GM18868 (cell line): Measurements from ENCODE around the gene TTC39B.
"Not testable (repeated sequence)": the region's sequence is repeated elsewhere in the genome, so short reads cannot be mapped to it uniquely, and the experiment has no call there.

ENCODE experiments used
- ATAC-seq: cut with Tn5 transposase; IDR thresholded peaks from one replicate; pipeline ENCODE4 v1.9.1; 2021; ENCODE audit warnings: mild to moderate bottlenecking, moderate library complexity; ENCODE audit not compliant: unreplicated experiment

TTC39B gene

GRCh38 chr9:15306757-15307522 lies at the start of gene TTC39B:
TTC39B (minus strand) TSS chr9:15307216; CDS start chr9:15307125, 91 bp downstream.
- ATAC-seq = peak; percentile 91

DNA sequence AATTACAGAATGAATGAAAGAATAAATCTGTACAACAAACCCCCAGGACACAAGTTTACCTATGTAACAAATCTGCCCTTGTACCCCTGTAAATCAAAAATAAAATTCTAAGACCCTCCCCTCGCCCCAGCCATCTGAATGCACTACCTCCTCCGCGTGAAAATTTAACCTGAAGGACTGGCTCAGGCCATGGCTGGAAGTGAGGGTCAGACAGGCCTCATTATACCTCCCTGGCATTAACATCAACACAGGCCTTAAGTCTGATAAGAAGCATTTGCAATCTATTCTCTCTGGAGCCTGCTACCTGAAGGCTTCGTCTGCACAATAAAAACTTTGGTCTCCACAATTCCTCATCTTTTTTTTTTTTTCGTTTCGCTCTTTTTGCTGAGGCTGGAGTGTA lies 48.7 kb upstream of the TTC39B start:
- ATAC-seq = no peak

- ATAC-seq = no peak
These were observed 47.7 kb upstream of the TTC39B start for GRCh38 chr9:15354713-15355112.

- no peak for ATAC-seq
These were observed 46.9 kb upstream of the TTC39B start for GRCh38 chr9:15353892-15354291.

DNA sequence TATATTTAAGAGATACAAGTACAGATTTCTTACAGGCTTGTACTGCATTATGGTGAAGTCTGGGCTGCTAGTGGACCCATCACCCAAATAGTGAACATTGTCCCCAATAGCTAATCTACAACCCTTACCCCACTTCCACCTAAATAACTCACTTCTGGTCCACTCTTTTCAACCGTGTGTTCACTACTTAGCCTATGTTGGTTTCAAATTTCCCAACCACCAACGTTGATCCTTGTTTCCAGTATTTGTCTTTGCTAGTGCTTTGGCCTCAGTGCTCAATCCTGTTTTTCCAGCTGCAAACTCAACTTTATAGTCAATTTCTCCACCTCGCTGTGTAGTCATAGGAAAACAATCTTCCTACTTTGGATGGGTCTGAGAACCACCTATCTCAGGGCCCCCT lies 45.3 kb upstream of the TTC39B start:
- ATAC-seq = no peak

DNA sequence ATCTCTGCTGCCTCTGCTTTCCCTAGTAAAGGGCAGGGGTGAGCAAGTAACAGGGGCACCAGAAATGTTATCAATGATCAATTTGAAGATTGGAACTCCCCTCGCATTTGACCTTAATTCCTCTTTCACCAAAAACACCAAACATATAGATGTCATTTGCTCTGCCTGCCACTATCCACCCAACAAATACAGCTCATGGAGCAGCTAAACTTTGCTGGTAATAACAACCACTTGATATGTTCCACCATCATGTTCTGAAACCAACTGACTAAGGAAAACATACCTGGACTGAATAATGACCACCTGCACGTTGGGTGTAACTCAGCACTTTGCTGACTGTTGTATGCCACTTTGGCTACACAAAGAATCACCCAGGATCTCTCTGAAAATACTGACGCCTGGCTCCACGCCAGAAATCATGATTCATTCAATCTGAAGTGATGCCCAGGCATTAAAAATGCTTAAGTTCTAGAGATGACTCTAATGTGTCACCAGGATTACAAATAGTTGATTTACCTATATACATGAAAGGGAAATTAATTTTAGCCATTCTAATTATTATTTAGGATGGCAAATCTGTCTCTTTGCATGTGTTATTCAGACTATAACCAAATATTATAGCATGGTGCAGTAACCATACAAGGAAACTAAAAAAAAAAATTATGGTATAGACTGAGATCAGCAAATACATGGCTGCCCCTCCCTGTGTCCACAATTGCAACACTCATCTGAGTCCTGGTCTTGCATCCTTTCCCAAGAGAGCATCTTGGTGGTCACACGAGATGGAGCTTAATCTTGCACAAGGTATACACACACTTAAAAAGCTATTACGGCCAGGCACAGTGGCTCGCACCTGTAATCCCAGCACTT lies 43.1 kb upstream of the TTC39B start:
- ATAC-seq = no peak

DNA sequence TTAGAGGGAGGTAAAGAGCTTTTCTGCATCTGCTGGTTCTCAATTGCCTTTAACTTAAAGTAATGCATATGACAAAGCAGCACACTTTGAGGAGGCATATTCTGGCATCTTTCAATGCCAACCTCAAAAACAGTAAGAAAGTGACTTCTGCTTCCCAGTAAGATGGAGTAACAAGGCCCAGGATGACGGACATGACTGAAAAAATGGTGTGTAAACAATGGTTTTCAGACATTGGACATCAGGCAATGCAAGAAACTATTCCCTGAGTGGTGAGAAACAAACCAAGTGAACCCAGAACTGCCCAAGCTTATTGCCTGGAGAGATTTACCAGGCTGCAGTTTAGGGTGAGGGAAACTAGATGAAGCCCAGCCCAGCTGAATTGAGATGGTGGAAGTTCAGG lies 39.8 kb upstream of the TTC39B start:
- no peak for ATAC-seq

- no peak for ATAC-seq
These were observed 37.2 kb upstream of the TTC39B start for GRCh38 chr9:15344191-15344590.

DNA sequence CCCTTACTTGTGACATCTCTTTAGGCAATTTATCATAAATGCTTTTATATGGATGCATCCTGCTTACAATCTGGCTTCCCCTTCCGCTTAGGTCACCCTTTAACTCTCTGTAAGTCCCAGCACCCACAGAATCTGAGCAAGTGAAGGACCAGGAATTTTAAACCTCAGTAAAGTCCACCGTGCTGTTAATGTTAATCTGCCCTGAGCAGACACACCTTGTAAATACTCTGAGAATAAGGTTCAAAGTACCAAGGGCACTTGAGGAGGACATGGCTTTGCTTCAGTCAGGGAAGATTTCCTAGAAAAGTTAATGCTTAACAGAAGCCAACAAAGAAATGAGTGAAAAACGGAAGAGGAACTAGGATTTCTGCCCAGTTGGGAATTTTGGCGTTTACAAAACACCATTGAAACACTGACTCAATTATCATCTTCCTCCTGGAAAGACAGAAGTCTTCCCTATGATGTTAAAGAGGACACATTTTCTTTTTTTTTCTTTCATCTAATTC lies 26.4 kb upstream of the TTC39B start:
- ATAC-seq = no peak

DNA sequence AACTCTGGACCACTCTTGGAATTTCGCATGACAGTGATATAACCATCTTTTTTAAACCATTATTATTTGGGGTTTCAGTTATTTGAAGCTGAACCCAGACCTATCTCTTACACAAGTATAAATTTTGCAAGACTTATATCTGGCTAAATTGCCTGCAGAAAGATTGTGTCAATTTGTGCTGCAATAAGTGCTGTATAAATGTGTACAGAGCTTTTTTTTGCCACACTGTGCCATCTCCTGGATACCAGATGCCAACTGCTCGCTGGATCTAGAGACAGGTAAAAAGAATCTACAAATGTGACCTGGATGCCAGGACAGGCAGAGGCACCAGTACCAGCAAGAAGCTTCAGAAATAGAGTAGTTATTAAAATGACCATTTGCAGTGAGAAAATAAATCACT lies 25.9 kb upstream of the TTC39B start:
- no peak for ATAC-seq

DNA sequence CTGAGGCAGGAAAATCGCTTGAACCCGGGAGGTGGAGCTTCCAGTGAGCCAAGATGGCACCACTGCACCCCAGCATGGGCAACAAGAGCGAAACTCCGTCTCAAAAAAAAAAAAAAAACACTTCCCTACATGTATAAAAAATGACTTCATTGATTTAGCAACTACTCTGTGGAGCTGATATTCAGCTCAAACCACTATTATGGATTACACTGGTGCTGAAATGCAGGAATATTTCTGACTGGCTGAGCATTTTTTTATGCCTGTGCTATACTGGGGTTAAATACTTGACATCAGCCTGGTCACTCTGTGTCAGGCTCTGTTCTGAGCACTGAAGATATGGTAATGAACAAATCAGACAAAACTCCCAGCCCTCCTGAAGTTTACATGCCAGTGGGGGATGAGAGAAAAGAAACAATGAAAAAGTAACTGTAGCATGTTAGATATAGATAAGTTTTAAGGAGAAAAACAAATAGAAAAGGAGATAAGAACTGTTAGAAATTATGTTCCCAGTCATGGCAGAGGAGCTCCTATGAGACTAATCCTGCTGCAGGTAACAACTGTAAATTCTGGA lies 22.6 kb upstream of the TTC39B start:
- no peak for ATAC-seq

- no peak for ATAC-seq
These were observed 21.9 kb upstream of the TTC39B start for GRCh38 chr9:15328946-15329345.

DNA sequence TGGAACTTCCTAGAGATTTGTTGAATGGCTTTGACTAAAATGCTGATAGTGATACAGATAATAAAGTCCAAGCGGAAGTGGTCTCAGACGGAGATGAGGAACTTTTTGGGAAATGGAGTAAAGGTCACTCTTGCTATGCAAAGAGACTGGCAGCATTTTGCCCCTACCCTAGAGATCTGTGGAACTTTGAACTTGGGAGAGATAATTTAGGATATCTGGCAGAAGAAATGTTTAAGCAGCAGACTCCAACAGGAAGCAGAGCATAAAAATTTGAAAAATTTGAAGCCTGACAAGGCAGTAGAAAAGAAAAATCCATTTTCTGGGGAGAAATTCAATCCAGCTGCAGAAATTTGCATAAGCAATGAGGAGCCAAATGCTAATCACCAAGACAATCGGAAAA lies 15.7 kb upstream of the TTC39B start:
- not testable (repeated sequence) for ATAC-seq

DNA sequence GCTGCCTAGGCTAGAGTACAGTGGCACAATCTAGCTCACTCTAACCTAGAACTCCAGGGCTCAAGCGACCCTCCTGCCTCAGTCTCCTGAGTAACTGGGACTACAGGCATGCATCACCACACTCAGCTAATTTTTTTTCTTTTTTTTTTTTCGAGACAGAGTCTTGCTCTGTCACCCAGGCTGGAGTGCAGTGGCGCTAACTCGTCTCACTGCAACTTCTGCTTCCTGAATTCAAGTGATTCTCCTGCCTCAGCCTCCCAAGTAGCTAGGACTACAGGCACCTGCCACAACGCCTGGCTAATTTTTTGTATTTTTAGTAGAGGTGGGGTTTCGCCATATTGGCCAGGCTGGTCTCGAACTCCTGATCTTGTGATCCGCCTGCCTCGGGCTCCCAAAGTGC lies 12.6 kb upstream of the TTC39B start:
- not testable (repeated sequence) for ATAC-seq

DNA sequence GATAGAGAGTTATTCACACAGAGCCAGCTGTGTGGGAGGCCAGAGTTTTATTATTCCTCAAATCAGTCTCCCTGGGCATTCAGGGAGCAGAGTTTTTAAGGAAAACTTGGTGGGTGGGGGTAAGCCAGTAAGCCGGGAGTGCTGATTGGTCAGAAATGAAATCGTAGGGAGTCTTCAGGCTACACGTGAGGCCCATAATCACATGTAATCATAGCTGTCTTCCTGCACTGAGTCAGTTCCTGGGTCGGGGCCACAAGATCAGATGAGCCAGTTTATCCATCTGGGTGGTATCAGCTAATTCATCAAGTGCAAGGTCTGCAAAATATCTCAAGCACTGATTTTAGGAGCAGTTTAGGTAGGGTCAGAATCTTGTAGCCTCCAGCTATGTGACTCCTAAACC lies 10.8 kb upstream of the TTC39B start:
- no peak for ATAC-seq

GRCh38 chr9:15311607-15312006 lies 4.6 kb upstream of the TTC39B start:
- no peak for ATAC-seq

- no peak for ATAC-seq
These were observed 3.3 kb upstream of the TTC39B start for GRCh38 chr9:15310107-15310850.

GRCh38 chr9:15308511-15308910 lies 1.5 kb upstream of the TTC39B start:
- ATAC-seq = no peak

- peak; percentile 20 for ATAC-seq
These were observed 466 bp upstream of the TTC39B start for GRCh38 chr9:15307523-15307841.

- ATAC-seq = peak; percentile 32
These were observed 804 bp downstream of the TTC39B start for GRCh38 chr9:15306068-15306756.
